ENCODE results near the gene IRF7. TPM values are rescaled to one million over a fixed set of nuclear protein-coding genes. Genes with fewer than 3 reads are reported as not detected.
A peak's percentile ranks its signal among the peaks of the same experiment; 100 is the strongest.
"Not testable (repeated sequence)": the region's sequence is repeated elsewhere in the genome, so short reads cannot be mapped to it uniquely, and the experiment has no call there.

IRF7 gene
- total and polyA plus RNA-seq, 2 donors from 2014 or later = 21.5 to 36.7 TPM

GRCh38 chr11:575313-575995, 40.3 kb downstream of the IRF7 start:
- intact Hi-C loops (cut with DNase I) = no loop called here
- H3K9ac ChIP-seq (ENCODE audit: low read length in 3 of 3) = peak overlapping the region in 1 of 3 donors; percentile 19
- H3K27ac ChIP-seq (ENCODE audit: low read depth in 2 of 2, low read length in 2 of 2) = peak overlapping the region in 1 of 2 donors; percentile 74

GRCh38 chr11:574632-575312, 41.0 kb downstream of the IRF7 start:
- H3K4me3 ChIP-seq (ENCODE audit: low read length in 3 of 3) = peak overlapping the region; percentile 26 to 69 (median 60)
- peaks cover 0 to 39% (median 14%) of the 10 kb centered on the region in 3 donors for H3K4me1 ChIP-seq (ENCODE audit: control insufficient read depth in 2 of 3, insufficient read depth in 2 of 3, low read depth in 1 of 3, low read length in 3 of 3)
- no peak overlapping the region for H3K27ac ChIP-seq (ENCODE audit: low read depth in 2 of 2, low read length in 2 of 2)
- no peaks in the 10 kb centered on the region for H3K27me3 ChIP-seq (ENCODE audit: control insufficient read depth, insufficient read depth, low read length)
- no peaks in the 10 kb centered on the region for H3K9me3 ChIP-seq (ENCODE audit: control insufficient read depth in 2 of 3, insufficient read depth in 1 of 3, low read length in 3 of 3)
- no peaks in the 10 kb centered on the region for H3K36me3 ChIP-seq (ENCODE audit: control insufficient read depth in 2 of 3, insufficient read depth in 3 of 3, low read length in 3 of 3)
- FAIRE-seq = no peak
- DNase-seq = peak in 2 of 5 donors; percentile 74 to 79
- TF ChIP-seq CTCF (IDR thresholded peaks at IDR 0.05; ENCODE audit: borderline replicate concordance, extremely low read depth, insufficient read depth) = no peak
- peak overlapping the region in 1 of 3 donors; percentile 19 for H3K9ac ChIP-seq (ENCODE audit: low read length in 3 of 3)
- intact Hi-C loops (cut with DNase I) = no loop called here

More at GRCh38 chr11:575313-575995, 40.3 kb downstream of the IRF7 start:
- H3K4me3 ChIP-seq (ENCODE audit: low read length in 3 of 3) = peak overlapping the region; percentile 26 to 69 (median 60)
- DNase-seq (peak in 2 of 5 donors; percentile 80 to 83), FAIRE-seq (no peak)
- no peaks in the 10 kb centered on the region for H3K9me3 ChIP-seq (ENCODE audit: control insufficient read depth in 2 of 3, insufficient read depth in 1 of 3, low read length in 3 of 3)
- H3K36me3 ChIP-seq (ENCODE audit: control insufficient read depth in 2 of 3, insufficient read depth in 3 of 3, low read length in 3 of 3) = no peaks in the 10 kb centered on the region
- TF ChIP-seq CTCF (IDR thresholded peaks at IDR 0.05; ENCODE audit: borderline replicate concordance, extremely low read depth, insufficient read depth) = no peak
- H3K4me1 ChIP-seq (ENCODE audit: control insufficient read depth in 2 of 3, insufficient read depth in 2 of 3, low read depth in 1 of 3, low read length in 3 of 3) = peaks cover 0 to 45% (median 14%) of the 10 kb centered on the region in 3 donors
- no peaks in the 10 kb centered on the region for H3K27me3 ChIP-seq (ENCODE audit: control insufficient read depth, insufficient read depth, low read length)

GRCh38 chr11:574031-574570, 41.6 kb downstream of the IRF7 start:
- H3K27me3 ChIP-seq (ENCODE audit: control insufficient read depth, insufficient read depth, low read length); intact Hi-C loops (cut with DNase I); H3K9ac ChIP-seq (ENCODE audit: low read length in 3 of 3); H3K36me3 ChIP-seq (ENCODE audit: control insufficient read depth in 2 of 3, insufficient read depth in 3 of 3, low read length in 3 of 3); H3K27ac ChIP-seq (ENCODE audit: low read depth in 2 of 2, low read length in 2 of 2); FAIRE-seq; H3K9me3 ChIP-seq (ENCODE audit: control insufficient read depth in 2 of 3, insufficient read depth in 1 of 3, low read length in 3 of 3): not testable (repeated sequence)
- Histone ChIP-seq H3K4me1 (ENCODE audit: control insufficient read depth in 2 of 3, insufficient read depth in 2 of 3, low read depth in 1 of 3, low read length in 3 of 3) (peaks cover 0 to 37% (median 18%) of the 10 kb centered on the region in 3 donors), H3K4me3 (ENCODE audit: low read length in 3 of 3) (peak overlapping the region in 2 of 3 donors; percentile 6 to 35)
- peak in 2 of 5 donors; percentile 65 to 70 for DNase-seq

Measured in kidney (tissue), 14 donors.